GM19099 (cell line): ENCODE measurements around the gene RPS15.

Experiments
- POLR2A ChIP-seq: IDR thresholded peaks from 3 replicates; pipeline ENCODE4 v1.6.1; 2011; ENCODE audit warnings: low read depth; ENCODE audit not compliant: insufficient read length; ENCODE audit errors: extremely low read depth

The RPS15 gene

DNA sequence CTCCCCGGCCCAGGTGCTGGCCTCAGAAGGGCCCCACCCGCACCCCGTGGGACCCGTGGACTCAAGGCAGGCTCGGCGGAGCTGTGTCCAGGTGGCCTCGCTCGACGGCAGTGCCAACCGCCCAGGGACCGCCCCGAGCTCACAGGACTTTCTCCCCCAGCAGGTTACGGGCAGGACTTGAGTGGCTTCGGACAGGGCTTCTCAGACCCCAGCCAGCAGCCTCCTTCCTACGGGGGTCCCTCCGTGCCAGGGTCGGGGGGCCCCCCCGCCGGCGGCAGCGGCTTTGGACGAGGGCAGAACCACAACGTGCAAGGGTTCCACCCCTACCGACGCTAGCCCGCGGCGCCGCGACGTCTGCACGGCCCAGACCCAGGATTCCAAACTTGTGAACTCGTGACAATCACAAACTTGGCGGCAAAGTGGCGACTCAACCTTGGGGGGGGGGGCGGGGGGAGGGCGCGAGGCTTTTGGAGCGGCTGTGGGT is 3.6 kb upstream of the RPS15 start:
- TF ChIP-seq POLR2A, result no peak

DNA sequence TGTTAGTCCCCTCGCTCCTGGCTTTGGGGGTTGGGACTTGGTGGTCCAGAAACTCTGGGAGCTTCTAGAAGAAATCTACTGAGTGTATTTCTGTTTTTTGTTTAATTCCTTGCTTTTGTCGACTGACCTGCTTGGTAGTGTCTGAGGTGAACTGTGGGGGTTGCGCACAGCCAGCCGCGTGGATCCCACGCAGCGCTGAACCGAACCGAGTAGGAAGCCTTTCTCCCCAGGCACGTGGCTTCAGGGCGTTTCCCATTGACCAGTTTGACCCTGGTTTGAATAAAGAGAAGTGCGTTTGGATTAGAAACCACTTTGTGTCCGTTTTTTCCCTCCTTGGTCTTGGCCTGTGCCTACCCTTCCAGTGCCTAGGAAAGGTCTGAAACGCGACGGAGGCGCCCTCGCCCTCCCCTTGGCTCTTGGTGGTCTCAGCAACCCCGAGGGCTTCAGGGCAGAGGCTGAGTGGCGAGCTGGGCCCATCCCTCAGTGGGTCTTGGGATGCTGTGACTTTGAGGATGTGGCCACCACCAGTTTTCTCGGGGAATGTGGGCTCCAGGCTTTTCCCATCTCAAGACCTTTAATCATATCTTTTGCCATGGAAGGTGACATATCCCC is 2.7 kb upstream of the RPS15 start:
- no peak for TF ChIP-seq POLR2A

DNA sequence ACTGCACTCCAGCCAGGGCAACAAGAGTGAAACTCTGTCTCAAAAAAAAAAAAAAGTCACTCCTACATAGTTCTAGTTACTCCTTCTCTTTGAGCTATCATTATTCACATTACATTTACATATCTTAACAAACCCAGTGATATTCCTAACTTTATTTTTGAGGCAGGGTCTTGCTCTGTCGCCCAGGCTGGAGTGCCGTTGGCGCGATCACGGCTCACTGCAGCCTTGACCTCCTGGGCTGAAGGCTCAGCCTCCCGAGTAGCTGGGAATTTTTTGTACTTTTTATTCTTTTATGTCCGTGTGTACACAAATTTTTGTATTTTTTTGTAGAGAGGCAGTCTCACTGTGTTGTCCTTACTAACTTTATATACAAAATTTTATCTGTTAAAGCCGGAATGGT is 587 bp upstream of the RPS15 start:
- TF ChIP-seq POLR2A, result no peak

DNA sequence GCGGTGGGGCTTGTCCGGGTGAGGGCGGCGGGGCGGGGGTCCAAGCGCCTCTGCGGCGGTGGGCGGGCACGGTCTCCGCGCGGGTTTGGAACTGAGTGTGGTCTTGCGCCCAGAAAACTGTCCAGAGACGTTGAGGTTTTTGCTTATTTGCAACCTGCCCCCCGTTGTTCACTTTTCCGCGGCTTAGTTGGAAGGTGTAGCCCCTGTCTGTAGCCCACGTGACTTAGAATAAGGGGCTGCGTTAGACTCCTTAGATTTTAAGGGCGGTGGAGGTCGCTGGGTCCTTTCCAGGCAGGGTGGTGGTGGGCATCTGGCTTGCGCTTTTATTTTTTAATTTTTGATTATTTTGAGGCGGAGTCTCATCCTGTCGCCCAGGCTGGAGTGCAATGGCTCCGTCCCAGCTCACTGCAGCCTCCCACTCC is 748 bp downstream of the RPS15 start:
- TF ChIP-seq POLR2A, result no peak

DNA sequence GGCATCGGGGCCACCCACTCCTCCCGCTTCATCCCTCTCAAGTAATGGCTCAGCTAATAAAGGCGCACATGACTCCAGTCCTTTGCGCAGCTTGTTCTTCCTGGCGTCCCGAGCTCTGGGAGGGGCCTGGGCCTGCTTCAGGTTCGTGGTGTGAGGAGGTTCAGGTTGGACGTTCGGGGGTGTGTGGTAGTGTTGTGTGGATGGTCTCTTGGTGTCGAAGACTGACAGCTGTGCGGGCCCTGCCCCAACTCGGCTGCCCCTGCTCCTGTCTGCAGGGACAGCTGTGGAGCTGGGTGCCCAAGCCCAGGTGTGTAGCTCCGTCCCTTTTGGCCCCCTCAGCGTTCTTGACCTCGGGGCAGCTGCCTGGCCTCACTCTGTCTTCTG is 2.2 kb downstream of the RPS15 start:
- no peak for TF ChIP-seq POLR2A

DNA sequence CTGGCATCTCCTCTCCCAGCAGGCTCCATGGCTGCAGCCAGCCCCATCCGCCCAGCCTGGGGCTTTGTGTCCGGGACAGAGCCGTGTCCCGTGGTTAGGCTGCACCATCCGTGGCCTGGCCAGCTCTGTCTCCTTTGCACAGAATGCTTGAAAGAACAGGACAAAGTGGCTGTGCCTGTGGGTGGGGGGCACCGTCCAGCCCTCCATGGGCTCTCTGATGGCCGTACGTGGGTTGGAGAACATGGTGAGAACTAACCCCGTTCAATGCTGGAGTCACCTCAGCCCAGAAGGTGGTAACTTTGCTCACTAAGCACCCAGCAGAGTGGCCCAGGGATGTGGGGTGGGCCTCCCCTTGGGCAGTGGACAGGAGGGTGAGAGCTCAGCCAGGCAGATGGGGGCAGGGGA is 2.8 kb downstream of the RPS15 start:
- TF ChIP-seq POLR2A, result no peak

DNA sequence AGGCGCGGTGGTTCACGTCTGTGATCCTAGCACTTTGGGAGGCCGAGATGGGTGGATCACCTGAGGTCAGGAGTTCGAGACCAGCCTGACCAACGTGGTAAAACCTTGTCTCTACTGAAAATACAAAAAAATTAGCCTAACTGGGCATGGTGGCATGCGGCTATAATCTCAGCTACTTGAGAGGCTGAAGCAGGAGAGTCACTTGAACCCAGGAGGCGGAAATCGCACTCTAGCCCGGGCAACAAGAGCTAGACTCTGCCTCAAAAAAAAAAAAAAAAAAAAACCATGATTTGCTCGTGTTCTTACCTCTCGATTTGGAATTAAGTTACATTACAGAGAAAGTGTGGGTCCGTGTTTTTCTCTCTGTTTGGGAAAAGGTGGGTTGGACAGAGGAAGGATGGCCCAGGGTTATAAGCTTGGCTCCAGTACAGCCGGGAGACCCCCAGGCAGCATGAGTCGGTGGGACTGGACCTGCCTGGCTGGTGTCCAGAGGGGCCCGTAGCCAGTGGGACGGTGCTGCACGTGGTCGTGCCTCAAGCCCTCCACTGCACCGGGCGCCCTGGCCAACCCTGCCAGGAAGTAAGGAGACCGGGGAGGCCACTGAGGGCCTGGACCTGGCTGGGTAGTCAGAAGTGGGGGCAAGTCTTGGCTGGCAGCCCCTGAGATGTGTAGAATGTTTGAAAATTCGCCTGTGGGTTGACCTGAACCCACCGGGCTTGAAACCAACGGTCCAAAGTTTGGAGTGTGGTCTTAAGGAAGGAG is 3.7 kb downstream of the RPS15 start:
- peak; percentile 13 for TF ChIP-seq POLR2A

DNA sequence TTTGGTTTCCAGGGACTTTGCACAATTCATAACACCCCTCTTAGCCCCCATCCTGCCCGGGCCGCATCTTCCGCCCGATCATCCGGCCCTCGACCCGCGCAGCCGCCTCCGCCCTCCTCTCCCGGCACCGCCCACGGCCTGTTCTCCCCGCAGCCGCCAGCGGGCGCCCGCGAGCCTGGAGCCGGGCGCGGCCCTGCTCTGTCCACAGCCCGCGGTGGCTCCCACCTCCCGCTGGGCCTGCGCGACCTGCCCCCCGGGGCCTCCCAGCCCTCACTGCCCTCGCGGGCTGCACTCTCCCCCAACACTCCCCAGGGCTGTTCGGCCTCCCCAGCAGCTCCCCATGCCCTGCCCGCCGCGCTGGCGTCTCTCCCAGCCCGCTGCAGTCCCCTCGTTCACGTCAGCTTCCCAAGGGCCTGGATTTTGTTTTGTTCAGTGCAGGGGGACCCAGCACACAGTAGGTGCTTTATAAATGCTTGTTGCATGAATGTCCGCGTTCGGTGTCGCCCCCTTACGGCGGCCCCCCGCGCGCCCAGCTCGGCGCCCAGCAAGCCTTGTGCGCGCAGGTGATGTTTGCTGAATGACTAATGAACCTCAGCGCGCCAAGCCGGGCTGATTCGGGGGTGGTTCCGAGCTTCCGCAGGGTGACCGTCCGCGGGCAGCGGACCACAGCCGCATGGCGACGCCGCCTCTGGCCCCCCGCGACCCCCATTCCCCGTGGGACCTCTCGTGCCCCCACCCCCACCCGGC is 7.2 kb downstream of the RPS15 start:
- TF ChIP-seq POLR2A, result peak; percentile 27

DNA sequence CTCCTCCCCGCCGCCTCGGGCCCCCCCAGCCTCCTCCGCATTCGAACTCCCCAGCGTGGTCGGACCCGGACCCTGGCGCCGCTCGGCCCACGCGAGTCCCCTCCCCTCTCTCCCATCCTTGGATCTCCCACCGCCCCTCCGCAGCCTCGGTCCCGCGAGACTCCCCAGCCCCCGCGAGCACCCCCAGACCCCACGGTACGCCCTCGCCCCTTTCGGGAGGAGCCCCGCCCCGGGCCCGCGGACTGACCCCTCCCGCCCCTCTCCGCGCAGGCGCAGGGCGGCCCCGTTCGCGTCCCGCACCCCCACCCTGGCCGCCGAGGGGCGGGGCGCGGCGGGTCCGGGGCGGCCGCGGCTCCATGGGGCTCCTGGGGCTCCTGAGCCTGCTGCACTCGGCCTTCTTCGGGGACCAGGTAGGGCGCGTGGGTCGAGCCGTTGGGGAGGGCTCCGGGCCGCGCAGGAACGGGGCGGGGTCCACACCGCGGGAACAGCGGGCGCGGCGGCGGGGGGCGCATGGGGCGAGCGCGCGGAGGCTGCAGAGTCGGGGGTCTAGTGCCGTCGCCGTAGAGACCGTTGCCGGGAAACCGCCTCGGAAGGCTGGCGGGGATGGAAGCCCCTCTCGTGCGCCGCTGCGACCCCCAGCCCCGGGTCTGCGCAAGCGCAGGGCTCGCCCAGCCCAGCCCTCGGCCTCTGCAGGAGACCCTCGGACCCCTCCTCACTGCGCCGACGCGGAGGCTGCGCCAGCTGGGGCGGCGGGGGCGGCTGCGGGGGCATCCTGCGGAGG is 7.9 kb downstream of the RPS15 start:
- no peak for TF ChIP-seq POLR2A

DNA sequence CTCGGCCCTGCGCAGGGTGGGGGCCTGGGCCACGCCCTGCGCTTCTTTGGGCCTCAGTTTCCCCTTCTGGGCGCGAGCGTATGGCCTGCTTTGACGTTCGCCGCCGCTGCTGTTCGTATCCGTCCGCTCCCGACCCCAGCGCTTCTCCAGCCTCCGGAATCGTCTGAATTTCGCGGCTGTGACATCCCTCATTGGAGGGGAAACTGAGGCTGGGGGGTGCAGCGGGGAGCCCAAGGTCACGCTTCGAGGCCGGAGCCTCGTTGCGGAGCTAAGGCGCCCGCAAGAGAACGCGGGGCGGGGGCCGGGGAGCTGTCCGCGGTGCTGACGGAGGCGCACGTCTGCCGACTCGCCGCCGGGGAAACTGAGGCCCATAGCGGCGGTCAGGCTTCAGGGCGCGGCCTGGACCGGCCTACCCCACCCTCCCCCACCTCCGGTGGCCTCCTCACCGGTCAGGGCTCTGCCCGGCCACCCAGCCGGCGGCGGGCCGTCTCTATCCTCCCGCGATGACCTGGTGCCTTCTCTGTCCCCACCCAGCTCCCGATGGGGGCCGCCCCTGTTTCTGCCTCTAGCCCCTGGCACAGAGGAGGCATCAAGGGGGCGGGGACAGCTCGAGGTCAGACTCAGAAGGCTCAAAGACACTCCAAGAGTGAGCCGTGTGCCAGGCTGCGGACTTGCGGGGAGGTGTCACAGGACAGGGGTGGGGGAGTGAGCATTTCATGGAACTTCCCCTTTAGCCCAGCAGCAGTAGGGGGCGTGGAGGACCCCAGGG is 8.7 kb downstream of the RPS15 start:
- no peak for TF ChIP-seq POLR2A

DNA sequence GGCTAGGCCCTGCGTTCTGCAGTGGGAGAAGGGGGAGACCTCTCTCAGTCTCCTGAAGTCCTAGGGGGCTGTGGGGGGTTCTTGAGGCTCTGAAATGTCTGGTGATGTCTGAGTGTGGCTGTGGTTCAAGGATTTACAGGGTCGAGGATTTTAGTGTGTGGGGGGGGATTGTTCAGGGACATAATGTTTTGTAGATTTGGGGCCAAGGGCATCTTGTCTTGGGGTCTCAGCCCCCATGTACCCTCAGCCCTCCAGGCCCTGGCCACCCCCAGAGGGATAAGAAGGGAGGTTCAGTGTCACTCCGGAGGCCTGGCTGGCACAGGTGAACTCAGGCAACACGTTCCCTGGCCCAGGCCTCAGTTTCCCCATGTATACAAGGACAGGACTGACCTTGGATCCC is 9.3 kb downstream of the RPS15 start:
- no peak for TF ChIP-seq POLR2A

DNA sequence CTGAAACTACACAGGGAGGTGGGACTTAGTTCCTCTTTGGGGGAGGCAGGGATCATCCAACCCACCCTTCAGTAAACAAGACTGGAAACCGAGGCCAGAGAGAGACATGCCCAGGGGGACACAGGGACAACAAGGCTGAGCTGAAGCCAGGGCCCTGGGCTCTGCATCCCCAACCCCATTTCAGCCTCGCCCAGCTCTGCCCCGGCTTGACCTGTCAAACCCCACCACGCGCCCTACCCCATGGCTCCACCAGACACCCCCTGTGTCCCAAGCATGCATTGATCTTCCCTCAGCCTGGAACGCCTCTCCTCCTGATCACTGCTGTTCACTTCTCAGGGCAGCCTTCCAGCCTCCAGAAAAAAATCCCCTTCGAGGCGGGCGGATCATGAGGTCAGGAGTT is 9.7 kb downstream of the RPS15 start:
- no peak for TF ChIP-seq POLR2A

DNA sequence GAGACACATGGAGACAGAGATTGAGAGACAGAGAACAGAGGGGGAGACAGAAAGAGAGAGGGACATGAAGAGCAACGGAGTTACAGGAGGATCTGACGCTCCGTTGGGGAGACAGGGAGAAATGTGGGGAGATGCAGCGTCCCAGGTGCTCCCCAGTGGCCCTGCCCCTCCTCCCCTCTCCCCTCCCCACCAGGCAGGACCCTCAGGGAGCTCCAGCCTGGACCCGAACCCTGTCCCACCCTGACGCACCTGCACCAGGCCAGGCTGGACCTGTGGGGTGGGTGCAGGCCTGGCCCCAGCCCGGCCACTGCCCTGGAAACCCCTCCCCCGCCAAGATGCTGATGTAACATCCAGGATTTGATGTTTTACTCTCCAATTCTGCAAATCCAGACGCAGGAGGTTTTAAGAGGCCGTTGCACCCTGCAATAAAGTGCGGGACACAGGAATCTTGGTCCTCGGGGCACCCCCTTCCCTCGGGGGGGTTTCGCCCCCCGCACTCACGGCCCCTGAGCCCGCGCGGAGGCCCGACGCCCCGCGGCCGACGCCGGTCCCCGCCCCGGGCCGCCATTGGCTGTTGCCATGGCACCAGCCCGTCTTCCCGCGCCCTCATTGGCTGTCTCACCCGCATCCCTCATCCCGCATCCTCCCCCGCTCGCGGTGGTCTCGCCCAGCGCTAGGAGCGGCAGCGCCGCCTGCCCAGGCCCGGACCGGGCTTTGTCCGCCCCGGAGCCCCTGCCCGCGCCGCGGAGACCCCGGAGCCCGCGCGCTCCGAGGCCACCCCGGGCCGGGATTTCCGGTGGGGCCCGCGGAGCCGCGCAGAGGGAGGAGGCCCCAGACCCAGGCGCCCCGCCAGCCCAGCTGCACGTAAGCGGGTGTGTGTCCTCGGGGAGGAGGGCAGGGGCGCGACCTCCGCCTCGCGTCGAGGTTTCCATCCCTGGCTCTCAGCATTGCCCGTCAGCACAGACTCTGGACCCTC is 11.6 kb downstream of the RPS15 start, which contains the start of gene APC2:
Gene APC2 (plus strand): TSS at position 655 of the 976 bp plus-strand sequence. CDS start 2,881 bp downstream, outside the sequence.
- TF ChIP-seq POLR2A, result no peak
